GM12874 (cell line): ENCODE data around the gene NHSL2.

Experiments used
- TF ChIP-seq, protein P1 (sequence below): IDR thresholded peaks from 2 replicates; pipeline ENCODE4 v1.5.1; 2011; ENCODE audit warnings: low read depth, mild to moderate bottlenecking, control low read depth, low read length, moderate library complexity; ENCODE audit not compliant: insufficient read depth

The NHSL2 gene

DNA sequence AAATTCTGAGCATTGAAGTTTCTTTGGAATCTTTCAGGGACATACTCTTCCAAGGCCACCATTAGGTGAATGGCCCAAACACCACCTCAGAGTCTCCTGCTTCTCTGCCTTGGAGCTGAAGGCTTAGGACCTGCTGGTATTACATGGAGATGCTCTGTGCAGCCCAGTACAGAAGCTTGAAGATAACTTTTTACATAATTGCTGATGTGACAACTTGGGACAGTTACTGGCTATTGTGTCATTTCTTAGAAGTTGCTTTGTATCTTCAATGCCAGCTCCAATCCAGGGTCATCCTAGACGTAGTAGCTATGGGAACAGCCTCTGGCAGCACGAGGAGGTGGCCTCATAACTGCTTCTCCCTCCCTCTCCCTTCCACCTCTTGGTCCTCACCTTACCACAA lies 160.6 kb downstream of the NHSL2 start:
- TF ChIP-seq, protein P1, sequence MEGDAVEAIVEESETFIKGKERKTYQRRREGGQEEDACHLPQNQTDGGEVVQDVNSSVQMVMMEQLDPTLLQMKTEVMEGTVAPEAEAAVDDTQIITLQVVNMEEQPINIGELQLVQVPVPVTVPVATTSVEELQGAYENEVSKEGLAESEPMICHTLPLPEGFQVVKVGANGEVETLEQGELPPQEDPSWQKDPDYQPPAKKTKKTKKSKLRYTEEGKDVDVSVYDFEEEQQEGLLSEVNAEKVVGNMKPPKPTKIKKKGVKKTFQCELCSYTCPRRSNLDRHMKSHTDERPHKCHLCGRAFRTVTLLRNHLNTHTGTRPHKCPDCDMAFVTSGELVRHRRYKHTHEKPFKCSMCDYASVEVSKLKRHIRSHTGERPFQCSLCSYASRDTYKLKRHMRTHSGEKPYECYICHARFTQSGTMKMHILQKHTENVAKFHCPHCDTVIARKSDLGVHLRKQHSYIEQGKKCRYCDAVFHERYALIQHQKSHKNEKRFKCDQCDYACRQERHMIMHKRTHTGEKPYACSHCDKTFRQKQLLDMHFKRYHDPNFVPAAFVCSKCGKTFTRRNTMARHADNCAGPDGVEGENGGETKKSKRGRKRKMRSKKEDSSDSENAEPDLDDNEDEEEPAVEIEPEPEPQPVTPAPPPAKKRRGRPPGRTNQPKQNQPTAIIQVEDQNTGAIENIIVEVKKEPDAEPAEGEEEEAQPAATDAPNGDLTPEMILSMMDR = no peak

DNA sequence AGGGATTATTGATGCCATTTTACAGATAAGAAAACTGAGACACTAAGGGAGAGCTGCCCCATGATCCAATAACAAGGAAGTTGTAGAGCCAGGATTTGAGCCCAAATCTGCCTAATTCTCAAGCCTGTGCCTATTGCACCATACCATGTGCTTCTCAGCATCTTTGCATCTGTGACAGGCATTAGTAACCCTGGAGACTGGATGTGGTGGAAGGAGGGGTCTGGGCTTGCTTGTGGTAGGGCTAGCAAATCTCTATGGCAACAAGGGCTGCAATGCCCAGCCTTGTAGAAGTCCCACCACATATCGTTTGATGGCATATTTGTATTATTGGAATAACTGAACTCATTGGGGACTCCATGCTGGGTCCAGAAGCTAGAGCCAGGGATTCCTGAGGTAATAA lies 163.0 kb downstream of the NHSL2 start:
- TF ChIP-seq, protein P1 = no peak

DNA sequence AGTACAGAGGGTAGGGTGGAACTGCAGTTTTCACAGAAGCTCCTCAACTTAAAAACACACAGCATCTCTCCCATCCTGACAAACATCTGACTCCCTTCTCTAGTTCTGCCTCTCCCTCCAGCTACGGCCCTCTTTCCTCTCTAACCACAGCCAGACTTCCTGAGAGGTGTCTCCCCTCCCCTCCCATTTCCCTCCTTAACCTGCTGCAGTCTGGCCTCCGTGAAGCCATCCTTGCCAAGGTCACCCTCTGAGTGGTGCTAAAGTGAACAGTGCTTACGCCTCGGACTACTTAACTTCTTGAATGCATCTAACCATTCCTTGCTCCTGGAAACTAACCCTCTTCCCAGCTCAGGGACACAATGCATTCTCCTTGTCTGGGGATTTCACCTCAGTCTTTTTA lies 167.8 kb downstream of the NHSL2 start:
- TF ChIP-seq, protein P1 = no peak

DNA sequence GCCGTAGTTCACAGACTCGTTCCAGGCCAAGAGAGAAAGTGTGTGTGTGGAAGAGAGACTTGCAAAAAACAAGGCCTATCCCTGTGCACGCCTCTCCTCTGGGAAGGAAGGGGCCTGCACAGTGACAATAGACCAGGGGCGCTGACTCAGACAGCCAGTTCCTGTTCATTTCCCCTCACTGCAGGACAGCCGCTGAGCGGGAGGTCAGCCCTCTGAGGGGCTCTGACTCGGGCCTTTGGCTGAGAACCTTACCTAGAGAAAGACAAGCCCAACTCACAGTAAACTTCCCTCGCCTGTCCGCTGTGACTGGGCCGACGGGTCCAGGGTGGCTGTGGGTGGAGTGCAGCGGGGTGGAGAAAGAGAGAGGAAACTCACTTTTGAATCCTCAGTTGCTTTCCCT lies 169.0 kb downstream of the NHSL2 start:
- TF ChIP-seq, protein P1 = no peak

DNA sequence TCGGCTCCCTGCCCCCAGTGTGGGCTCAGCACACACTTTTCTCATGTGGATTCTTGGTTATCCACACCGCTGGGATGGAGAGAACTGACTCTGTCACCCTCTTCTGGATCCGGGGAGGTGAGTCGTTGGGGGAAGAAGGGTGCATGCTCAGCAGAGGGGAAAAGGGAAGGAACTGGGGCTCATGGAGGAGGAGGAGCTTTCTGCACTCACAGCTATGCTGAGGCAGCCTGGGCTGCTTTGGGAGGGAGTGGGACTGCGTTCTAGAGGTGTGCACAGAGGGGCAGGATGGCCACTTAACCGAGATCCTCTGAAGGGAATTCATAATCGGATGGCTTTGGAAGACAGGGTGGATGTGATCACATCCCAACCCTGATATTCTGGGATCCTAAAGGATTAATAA lies 169.5 kb downstream of the NHSL2 start:
- TF ChIP-seq, protein P1 = no peak

DNA sequence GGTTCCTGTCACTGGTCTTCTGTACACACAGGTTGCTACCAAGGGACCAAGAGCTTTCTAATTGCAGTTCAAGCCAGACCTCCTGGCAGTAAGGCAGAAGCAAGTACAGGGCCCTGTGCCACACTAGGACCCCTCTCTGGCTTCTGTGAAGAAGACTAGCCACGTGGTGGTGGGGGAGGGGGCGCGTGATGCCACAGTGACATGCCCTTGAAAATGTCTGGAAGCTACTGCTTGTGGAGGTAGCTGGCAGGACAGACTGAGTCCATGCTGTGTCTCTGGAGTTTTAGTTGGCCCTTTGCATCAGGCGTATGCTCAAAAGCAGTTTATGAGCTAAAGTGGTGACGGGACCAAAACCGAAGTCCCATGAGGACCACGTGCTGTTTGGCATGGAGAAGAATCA lies 170.2 kb downstream of the NHSL2 start:
- TF ChIP-seq, protein P1 = no peak

DNA sequence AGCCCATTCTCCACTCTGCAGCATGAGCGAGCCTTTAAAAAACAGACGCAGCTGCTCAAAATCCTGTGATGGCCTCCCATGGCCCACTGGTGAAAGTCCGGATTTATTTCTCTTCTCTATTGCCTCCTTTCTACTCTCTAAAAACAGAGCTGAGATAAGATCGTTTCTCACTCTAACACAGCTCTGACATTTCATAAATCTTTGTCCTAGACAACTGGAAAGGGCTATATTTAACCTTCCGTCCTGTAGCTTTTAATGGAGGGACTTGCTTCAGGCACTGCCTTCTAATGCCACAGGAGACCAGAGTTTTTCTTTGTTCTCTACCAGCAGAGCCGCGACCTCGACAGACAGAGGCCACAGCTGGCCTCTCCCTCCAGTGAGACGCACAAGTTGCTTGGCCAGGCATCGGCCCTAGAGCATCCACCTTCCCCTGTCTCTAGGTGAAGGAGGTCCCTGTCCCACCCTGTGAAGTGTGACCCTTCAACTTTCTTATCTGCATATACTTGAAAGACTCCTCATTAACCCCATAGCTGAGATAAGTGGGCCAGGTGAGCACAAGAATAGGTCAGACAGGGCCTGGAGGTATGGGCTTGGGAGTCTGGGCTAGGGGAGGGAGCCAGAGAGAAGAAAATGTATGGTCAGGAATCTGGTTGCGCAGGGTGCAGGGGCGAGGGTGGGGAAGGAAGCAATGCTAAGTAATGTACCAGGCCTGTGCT lies 171.1 kb downstream of the NHSL2 start:
- TF ChIP-seq, protein P1 = no peak
